A549 (cell line): ENCODE measurements around the gene STMN3.

ENCODE experiments used
- BCL3 ChIP-seq: fragments of >200 bp; sonication (Bioruptor Twin); formaldehyde crosslinking; IDR thresholded peaks from 3 replicates; pipeline ENCODE4 v1.6.1; 2016
- CTCF ChIP-seq: fragments of >200 bp; sonication (Bioruptor Twin); formaldehyde crosslinking; IDR thresholded peaks from 3 replicates; pipeline ENCODE4 v1.5.1; 2016
- HDAC2 ChIP-seq: fragments of 200-600 bp; sonication (generic); IDR thresholded peaks from 2 replicates; pipeline ENCODE4 v1.6.1; 2016
- HOXB5 ChIP-seq: fragments of 250-450 bp; sonication (Bioruptor Pico); IDR thresholded peaks from 2 replicates; pipeline ENCODE4 v1.5.0; 2020; ENCODE audit warnings: mild to moderate bottlenecking, moderate library complexity
- MAX ChIP-seq: IDR thresholded peaks from 2 replicates; pipeline ENCODE4 v1.6.1; 2012
- MYC ChIP-seq: IDR thresholded peaks from 2 replicates; pipeline ENCODE4 v1.6.1; 2012; ENCODE audit warnings: mild to moderate bottlenecking, inconsistent platforms, low read length, improper control_type of control experiment, borderline replicate concordance
- RNF2 ChIP-seq: fragments of 200-600 bp; sonication (generic); IDR thresholded peaks from 2 replicates; pipeline ENCODE4 v1.6.1; 2016; ENCODE audit warnings: low read depth, mild to moderate bottlenecking, antibody characterized with exemption, moderate library complexity, borderline replicate concordance

GRCh38 chr20:63675681-63676368 is 22.6 kb upstream of the STMN3 start:
- no peak for TF ChIP-seq MYC
- no peak for TF ChIP-seq RNF2
- no peak for TF ChIP-seq HOXB5 (CRISPR knock-in tag)
- TF ChIP-seq MAX = no peak
- no peak for TF ChIP-seq HDAC2
- no peak for TF ChIP-seq CTCF
- TF ChIP-seq BCL3 = no peak
